ENCODE results near the gene SSTR3.

Gene SSTR3

DNA sequence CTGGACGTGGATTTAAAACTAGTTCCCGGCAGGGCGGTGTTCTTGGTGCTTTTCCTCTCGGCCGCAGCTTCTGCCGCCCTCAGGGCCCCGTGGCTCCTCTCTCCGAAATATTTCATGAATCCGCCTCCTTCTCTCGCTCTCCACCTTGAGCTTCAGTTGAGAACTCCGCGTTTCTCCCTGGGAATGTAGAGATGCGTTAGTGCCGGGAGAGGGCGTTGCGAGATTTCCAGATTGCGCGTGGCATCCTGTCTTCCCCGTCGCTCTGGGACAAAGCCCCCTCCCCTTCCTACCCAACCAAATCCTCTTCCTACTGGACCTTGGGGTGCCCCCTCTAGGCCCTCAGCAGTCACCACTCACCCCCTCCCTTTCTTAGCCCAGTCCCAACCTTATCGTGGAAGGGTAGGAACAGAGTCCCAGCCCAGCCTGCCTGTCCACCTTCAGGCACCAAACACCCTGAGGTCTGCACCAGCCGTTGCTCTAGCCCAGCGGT is 47.3 kb upstream of the SSTR3 start:
- H3K27ac ChIP-seq (ENCODE audit: low read depth, low read length, poor library complexity, severe bottlenecking), result no peak overlapping the region

GRCh38 chr22:37258753-37259401 is 46.6 kb upstream of the SSTR3 start:
- Histone ChIP-seq H2AFZ (ENCODE audit: low read length) (no peak overlapping the region), H3K27ac (ENCODE audit: low read depth, low read length, poor library complexity, severe bottlenecking) (no peak overlapping the region), H3K9ac (ENCODE audit: low read length) (no peak overlapping the region), H4K20me1 (ENCODE audit: insufficient read depth, low read length) (no peaks in the 10 kb centered on the region), H3K4me1 (ENCODE audit: insufficient read depth, low read length, severe bottlenecking) (peaks cover 16% of the 10 kb centered on the region), H3K36me3 (ENCODE audit: insufficient read depth, low read length) (peaks cover 1% of the 10 kb centered on the region; the same call in 1 of the 2 replicates), H3F3A (ENCODE audit: insufficient read depth, low read length) (no peaks in the 10 kb centered on the region), H3K4me3 (ENCODE audit: low read depth, low read length, poor library complexity, severe bottlenecking) (no peak overlapping the region), H3K4me2 (ENCODE audit: low read length) (no peak overlapping the region), H3K79me2 (ENCODE audit: insufficient read depth, low read length) (no peaks in the 10 kb centered on the region), H3K27me3 (ENCODE audit: insufficient read depth, low read length) (peaks cover 10% of the 10 kb centered on the region), H3K9me2 (ENCODE audit: low read depth, low read length) (no peaks in the 10 kb centered on the region), H3K9me3 (ENCODE audit: low read length) (peaks cover 4% of the 10 kb centered on the region)
- TF ChIP-seq EZH2 (IDR thresholded peaks at IDR 0.05; ENCODE audit: borderline replicate concordance, low read length) (no peak), CTCF (IDR thresholded peaks at IDR 0.05; ENCODE audit: low read length) (no peak)

More for the DNA sequence above, 47.3 kb upstream of the SSTR3 start:
- Histone ChIP-seq H3K4me1 (ENCODE audit: insufficient read depth, low read length, severe bottlenecking) (peaks cover 16% of the 10 kb centered on the region), H3K9ac (ENCODE audit: low read length) (no peak overlapping the region; the same call in 1 of the 2 replicates), H2AFZ (ENCODE audit: low read length) (no peak overlapping the region), H3K36me3 (ENCODE audit: insufficient read depth, low read length) (peaks cover 3% of the 10 kb centered on the region; the same call in 1 of the 2 replicates), H3K4me3 (ENCODE audit: low read depth, low read length, poor library complexity, severe bottlenecking) (no peak overlapping the region), H3K27me3 (ENCODE audit: insufficient read depth, low read length) (peaks cover 17% of the 10 kb centered on the region), H3F3A (ENCODE audit: insufficient read depth, low read length) (no peaks in the 10 kb centered on the region), H3K79me2 (ENCODE audit: insufficient read depth, low read length) (no peaks in the 10 kb centered on the region), H4K20me1 (ENCODE audit: insufficient read depth, low read length) (no peaks in the 10 kb centered on the region), H3K4me2 (ENCODE audit: low read length) (0 out of 2 replicates have a peak overlapping the region, but pooled peaks have one; percentile 9), H3K9me2 (ENCODE audit: low read depth, low read length) (no peaks in the 10 kb centered on the region), H3K9me3 (ENCODE audit: low read length) (peaks cover 11% of the 10 kb centered on the region)
- TF ChIP-seq EZH2 (IDR thresholded peaks at IDR 0.05; ENCODE audit: borderline replicate concordance, low read length), result no peak
- TF ChIP-seq CTCF (IDR thresholded peaks at IDR 0.05; ENCODE audit: low read length), result peak; percentile 68

GRCh38 chr22:37258005-37258752 is 45.9 kb upstream of the SSTR3 start:
- H3K9me3 ChIP-seq (ENCODE audit: low read length), result no peaks in the 10 kb centered on the region
- TF ChIP-seq EZH2 (IDR thresholded peaks at IDR 0.05; ENCODE audit: borderline replicate concordance, low read length) (no peak), CTCF (IDR thresholded peaks at IDR 0.05; ENCODE audit: low read length) (no peak)
- no peak overlapping the region for H2AFZ ChIP-seq (ENCODE audit: low read length)
- no peaks in the 10 kb centered on the region for H3K9me2 ChIP-seq (ENCODE audit: low read depth, low read length)
- H3K4me2 ChIP-seq (ENCODE audit: low read length), result no peak overlapping the region
- peaks cover 6% of the 10 kb centered on the region for H3K27me3 ChIP-seq (ENCODE audit: insufficient read depth, low read length)
- no peaks in the 10 kb centered on the region for H3K79me2 ChIP-seq (ENCODE audit: insufficient read depth, low read length)
- H3K9ac ChIP-seq (ENCODE audit: low read length), result no peak overlapping the region
- no peak overlapping the region for H3K4me3 ChIP-seq (ENCODE audit: low read depth, low read length, poor library complexity, severe bottlenecking)
- H3K4me1 ChIP-seq (ENCODE audit: insufficient read depth, low read length, severe bottlenecking), result peaks cover 17% of the 10 kb centered on the region
- no peaks in the 10 kb centered on the region for H3K36me3 ChIP-seq (ENCODE audit: insufficient read depth, low read length)
- H3K27ac ChIP-seq (ENCODE audit: low read depth, low read length, poor library complexity, severe bottlenecking), result no peak overlapping the region
- no peaks in the 10 kb centered on the region for H3F3A ChIP-seq (ENCODE audit: insufficient read depth, low read length)
- H4K20me1 ChIP-seq (ENCODE audit: insufficient read depth, low read length), result no peaks in the 10 kb centered on the region
